ENCODE results near the gene BRIP1.

DNA sequence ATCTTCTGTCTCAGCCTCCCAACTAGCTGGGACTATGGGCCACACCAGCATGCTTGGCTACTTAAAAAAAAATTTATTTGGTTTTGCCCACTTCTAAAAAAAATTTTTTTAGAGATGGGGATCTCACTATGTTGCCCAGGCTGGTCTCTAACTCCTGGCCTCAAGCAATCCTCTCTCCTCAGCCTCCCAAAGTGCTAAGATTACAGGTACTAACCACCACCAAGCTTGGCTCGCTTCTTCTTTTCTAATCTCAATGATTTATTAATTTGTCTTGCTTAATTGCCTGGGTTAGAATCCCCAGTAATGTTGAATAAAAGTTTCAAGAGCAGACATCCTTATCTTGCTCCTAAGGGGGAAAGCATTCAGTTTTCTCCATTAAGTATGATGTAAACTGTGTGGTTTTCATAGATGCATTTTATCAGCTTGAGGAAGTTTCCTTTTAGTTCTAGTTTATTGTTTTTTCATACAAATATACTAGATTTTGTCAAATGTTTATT lies 206.6 kb downstream of the BRIP1 start:
- TF ChIP-seq GATA2 (IDR thresholded peaks at IDR 0.05; ENCODE audit: low read depth, low read length) (no peak), GATA3 (IDR thresholded peaks at IDR 0.05; ENCODE audit: low read depth, low read length) (no peak)
